Left ventricle myocardium inferior (tissue), 1 donor: ENCODE measurements around the gene SAMD14. TPM values are rescaled to one million over a fixed set of nuclear protein-coding genes. Genes with fewer than 3 reads are reported as not detected.

Experiments used
- DNase-seq: peaks from one replicate; pipeline ENCODE4 v3.0.0-alpha.2; 2020
- H3K27ac ChIP-seq: fragments of 200-600 bp; replicated peaks from 2 replicates; pipeline ENCODE4 v1.8.0; 2021
- H3K27me3 ChIP-seq: fragments of 200-600 bp; 2 replicates; pipeline ENCODE4 v1.8.0; 2021; ENCODE audit warnings: low read depth
- H3K36me3 ChIP-seq: fragments of 200-600 bp; 2 replicates; pipeline ENCODE4 v1.8.0; 2021
- H3K4me1 ChIP-seq: fragments of 200-600 bp; 2 replicates; pipeline ENCODE4 v1.8.0; 2021
- H3K4me3 ChIP-seq: fragments of 200-600 bp; 2 replicates; pipeline ENCODE4 v1.8.0; 2021; ENCODE audit warnings: mild to moderate bottlenecking, moderate library complexity
- H3K9me3 ChIP-seq: fragments of 200-600 bp; replicated peaks from 2 replicates; pipeline ENCODE4 v1.8.0; 2021
- intact Hi-C: fragments of 100-400 bp; cut with micrococcal nuclease; formaldehyde crosslinking; loops from one replicate; pipeline ENCODE4 v1.11.0; 2022
- total RNA-seq: library from RNA; stranded (reverse); fragmentation: NEBNext Ultra II Directional; extraction: Animal tissue kit (Norgen Biotek cat#: 25700); gene quantifications from one replicate; pipeline ENCODE4 v1.2.1, GENCODE V29; 2021
- TF ChIP-seq, protein P1 (sequence below): fragments of 200-600 bp; IDR thresholded peaks from 2 replicates; pipeline ENCODE4 v1.8.0; 2021; ENCODE audit warnings: antibody characterized with exemption, mild to moderate bottlenecking, borderline replicate concordance
- donor health status: DM: no; HTN: yes; CAD: no; lungs with severe emphysema.

SAMD14 gene
- total RNA-seq, 1 donor from 2014 or later = 1.6 TPM

DNA sequence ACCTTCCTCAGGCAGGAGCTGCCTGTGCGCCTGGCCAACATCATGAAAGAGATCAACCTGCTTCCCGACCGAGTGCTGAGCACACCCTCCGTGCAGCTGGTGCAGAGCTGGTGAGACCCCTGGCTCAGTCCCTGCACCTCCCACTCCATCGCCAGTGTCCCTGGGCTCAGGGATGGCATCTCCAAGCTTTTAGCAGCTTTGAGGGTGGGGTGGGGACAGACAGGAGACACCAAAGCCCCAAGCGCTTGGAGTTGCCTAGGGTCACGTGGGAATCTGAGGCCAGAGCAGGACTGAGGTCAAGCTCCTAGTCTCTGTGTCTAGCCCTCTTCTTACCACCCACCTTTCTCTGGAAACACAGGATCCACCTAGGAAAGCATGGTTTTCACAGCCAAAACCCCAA, 32.5 kb downstream of the SAMD14 start:
- no peaks in the 10 kb centered on the region for H3K27me3 ChIP-seq
- peaks cover 40% of the 10 kb centered on the region for H3K36me3 ChIP-seq
- TF ChIP-seq, protein P1, sequence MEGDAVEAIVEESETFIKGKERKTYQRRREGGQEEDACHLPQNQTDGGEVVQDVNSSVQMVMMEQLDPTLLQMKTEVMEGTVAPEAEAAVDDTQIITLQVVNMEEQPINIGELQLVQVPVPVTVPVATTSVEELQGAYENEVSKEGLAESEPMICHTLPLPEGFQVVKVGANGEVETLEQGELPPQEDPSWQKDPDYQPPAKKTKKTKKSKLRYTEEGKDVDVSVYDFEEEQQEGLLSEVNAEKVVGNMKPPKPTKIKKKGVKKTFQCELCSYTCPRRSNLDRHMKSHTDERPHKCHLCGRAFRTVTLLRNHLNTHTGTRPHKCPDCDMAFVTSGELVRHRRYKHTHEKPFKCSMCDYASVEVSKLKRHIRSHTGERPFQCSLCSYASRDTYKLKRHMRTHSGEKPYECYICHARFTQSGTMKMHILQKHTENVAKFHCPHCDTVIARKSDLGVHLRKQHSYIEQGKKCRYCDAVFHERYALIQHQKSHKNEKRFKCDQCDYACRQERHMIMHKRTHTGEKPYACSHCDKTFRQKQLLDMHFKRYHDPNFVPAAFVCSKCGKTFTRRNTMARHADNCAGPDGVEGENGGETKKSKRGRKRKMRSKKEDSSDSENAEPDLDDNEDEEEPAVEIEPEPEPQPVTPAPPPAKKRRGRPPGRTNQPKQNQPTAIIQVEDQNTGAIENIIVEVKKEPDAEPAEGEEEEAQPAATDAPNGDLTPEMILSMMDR = no peak
- H3K9me3 ChIP-seq = no peaks in the 10 kb centered on the region
- peak overlapping the region; percentile 99 for H3K4me3 ChIP-seq
- peak overlapping the region; percentile 97 for H3K27ac ChIP-seq
- peaks cover 77% of the 10 kb centered on the region for H3K4me1 ChIP-seq
- DNase-seq = no peak
- intact Hi-C loops = loop anchor here (10.0 kb wide), 1 partner anchor 67 kb away; the partner anchor contains the start of gene SGCA

DNA sequence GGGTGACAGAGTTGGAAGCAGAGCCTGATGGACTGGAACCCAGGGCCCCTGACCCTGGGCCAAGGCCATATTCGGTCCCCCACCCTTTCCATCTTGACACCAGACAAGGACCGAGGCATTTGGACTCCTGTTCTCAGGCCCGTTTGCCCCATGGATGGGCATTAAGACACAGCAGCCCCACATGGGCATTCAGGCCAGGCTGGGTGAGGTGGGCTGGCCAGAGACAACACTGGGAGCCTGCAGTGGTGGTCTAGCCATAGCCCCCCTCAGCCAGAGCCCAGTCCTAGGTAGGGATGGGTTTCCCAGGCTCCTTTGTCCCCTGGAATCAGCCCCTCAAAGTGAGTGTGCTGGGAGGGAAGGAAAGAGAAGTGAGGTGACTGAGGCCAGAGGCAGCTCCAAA, 33.2 kb downstream of the SAMD14 start:
- H3K4me3 ChIP-seq = peak overlapping the region; percentile 99
- H3K27ac ChIP-seq = peak overlapping the region; percentile 97
- H3K9me3 ChIP-seq = no peaks in the 10 kb centered on the region
- H3K4me1 ChIP-seq = peaks cover 74% of the 10 kb centered on the region
- TF ChIP-seq, protein P1 = no peak
- DNase-seq = no peak
- intact Hi-C loops = loop anchor here (10.0 kb wide), 1 partner anchor 68 kb away; the partner anchor contains the start of gene SGCA
- H3K36me3 ChIP-seq = peaks cover 40% of the 10 kb centered on the region
- H3K27me3 ChIP-seq = no peaks in the 10 kb centered on the region

DNA sequence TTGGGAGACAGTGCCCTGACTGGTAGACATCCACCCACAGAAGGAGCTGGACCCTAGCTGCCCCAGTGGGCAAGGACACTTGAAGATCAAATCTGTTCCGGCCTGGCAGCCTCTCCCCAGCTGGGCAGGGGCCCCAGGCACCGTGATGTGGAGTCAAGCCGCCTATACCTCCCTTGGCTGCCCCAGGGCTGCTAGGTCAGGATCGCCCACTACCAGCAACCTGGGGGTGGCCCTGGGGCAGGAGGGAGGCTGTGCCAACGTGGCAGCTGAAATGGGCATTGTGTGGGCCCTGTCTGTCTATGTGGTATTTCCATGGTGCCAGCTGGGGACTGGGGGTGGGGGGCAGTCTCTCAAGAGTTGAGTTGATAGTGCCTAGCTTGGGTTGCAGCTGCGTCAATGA, 33.9 kb downstream of the SAMD14 start:
- intact Hi-C loops = loop anchor here (10.0 kb wide), 1 partner anchor 69 kb away; the partner anchor contains the start of gene SGCA
- peaks cover 37% of the 10 kb centered on the region for H3K36me3 ChIP-seq
- H3K4me3 ChIP-seq = peak overlapping the region; percentile 99
- H3K9me3 ChIP-seq = no peaks in the 10 kb centered on the region
- H3K27ac ChIP-seq = peak overlapping the region; percentile 97
- TF ChIP-seq, protein P1 = no peak
- peaks cover 70% of the 10 kb centered on the region for H3K4me1 ChIP-seq
- no peak for DNase-seq
- H3K27me3 ChIP-seq = no peaks in the 10 kb centered on the region

DNA sequence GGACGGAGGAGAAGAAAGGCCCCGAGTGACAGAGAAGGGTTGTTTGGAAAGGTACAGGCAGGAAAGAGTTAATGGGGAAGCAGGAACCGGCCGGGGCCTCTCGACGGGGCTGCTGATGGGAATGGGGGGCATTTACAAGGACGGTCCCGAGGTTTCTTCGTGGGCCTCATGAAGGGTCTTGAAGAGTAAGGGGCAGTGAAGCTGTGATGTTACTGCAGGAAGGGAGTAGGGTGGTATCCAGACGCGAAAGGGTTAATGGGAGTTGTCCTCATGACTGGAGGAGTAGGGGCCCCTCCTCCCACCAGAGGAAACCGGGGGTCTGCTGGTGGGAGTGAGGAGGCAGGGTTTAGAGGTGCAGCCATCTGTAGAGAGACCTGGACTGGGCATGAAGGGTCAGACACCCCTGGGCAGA, 34.3 kb downstream of the SAMD14 start:
- Histone ChIP-seq H3K36me3 (peaks cover 34% of the 10 kb centered on the region), H3K9me3 (no peaks in the 10 kb centered on the region), H3K4me1 (peaks cover 65% of the 10 kb centered on the region), H3K4me3 (peak overlapping the region; percentile 99), H3K27ac (peak overlapping the region; percentile 97), H3K27me3 (no peaks in the 10 kb centered on the region)
- intact Hi-C loops = loop anchor here (10.0 kb wide), 1 partner anchor 69 kb away; the partner anchor contains the start of gene SGCA
- DNase-seq = no peak
- TF ChIP-seq, protein P1 = no peak

DNA sequence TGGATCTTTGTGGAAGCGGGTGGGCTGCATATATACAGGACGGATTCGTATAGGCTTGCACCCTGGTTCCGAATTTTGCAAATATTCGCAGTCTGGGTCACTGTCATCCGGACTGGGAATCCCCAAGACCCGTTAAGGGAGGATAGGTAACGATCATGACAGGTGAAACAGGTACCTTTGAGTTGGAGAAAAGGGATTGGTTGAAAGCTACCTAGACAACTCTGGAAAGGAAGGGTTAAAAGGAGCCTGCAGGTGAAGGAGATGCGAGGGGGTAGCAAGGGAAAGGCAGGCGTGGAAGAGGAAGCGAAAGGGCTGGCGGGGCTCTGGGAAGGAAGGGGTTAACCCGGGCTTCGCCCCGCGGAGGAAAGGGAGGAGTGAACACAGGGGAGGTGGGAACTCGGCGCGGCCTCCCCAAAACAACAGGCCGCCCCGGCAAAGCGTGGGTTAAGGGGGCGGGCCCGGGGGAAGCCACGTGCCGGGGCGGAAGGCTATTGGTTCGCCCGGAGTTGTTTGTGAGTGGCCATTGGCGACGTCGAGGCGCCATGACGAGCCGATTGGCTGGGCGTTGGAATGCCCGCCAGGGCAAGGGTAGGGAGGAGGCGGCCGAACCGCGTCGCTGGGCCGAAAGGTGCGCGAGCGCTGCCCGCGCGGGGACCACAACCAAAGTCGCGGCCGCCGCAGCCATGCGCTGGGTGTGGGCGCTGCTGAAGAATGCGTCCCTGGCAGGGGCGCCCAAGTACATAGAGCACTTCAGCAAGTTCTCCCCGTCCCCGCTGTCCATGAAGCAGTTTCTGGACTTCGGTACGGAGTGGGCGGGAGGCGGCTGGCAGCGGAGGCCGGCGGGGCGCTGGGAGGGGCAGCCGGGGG, 35.0 kb downstream of the SAMD14 start, which contains the start of gene PDK2:
PDK2 (plus strand) TSS at position 599 of the 867 bp plus-strand sequence; CDS start at position 684, 85 bp downstream.
- Histone ChIP-seq H3K4me3 (peak within 1 kb of the TSS; percentile 99), H3K36me3 (peaks cover 27% of the 10 kb centered on the region), H3K27ac (peak within 1 kb of the TSS; percentile 97), H3K27me3 (no peaks in the 10 kb centered on the region), H3K4me1 (peaks cover 59% of the 10 kb centered on the region), H3K9me3 (no peaks in the 10 kb centered on the region)
- intact Hi-C loops = loop anchor here (10.0 kb wide), 1 partner anchor 70 kb away; the partner anchor contains the start of gene SGCA
- DNase-seq = peak; percentile 97
- TF ChIP-seq, protein P1 = no peak
